ENCODE measurements around the gene TXNDC9.
"Not testable (repeated sequence)": the region's sequence is repeated elsewhere in the genome, so short reads cannot be mapped to it uniquely, and the experiment has no call there.

Gene TXNDC9

GRCh38 chr2:99354070-99354469 is 17.9 kb upstream of the TXNDC9 start:
- no peak for FAIRE-seq
- no peak for TF ChIP-seq POLR2A (IDR thresholded peaks at IDR 0.05; ENCODE audit: low read depth, low read length)
- no peak for TF ChIP-seq POLR2AphosphoS5 (IDR thresholded peaks at IDR 0.05; ENCODE audit: low read depth, low read length)
- TF ChIP-seq TAF1 (IDR thresholded peaks at IDR 0.05; ENCODE audit: borderline replicate concordance, low read depth, low read length): no peak
- no peak for DNase-seq (ENCODE audit: insufficient read length)

GRCh38 chr2:99350194-99350593 is 14.1 kb upstream of the TXNDC9 start:
- FAIRE-seq (no peak), DNase-seq (ENCODE audit: insufficient read length) (no peak)
- no peak for TF ChIP-seq TAF1 (IDR thresholded peaks at IDR 0.05; ENCODE audit: borderline replicate concordance, low read depth, low read length)
- TF ChIP-seq POLR2AphosphoS5 (IDR thresholded peaks at IDR 0.05; ENCODE audit: low read depth, low read length): no peak
- no peak for TF ChIP-seq POLR2A (IDR thresholded peaks at IDR 0.05; ENCODE audit: low read depth, low read length)

GRCh38 chr2:99348173-99348572 is 12.0 kb upstream of the TXNDC9 start:
- FAIRE-seq (no peak), DNase-seq (ENCODE audit: insufficient read length) (no peak)
- TF ChIP-seq TAF1 (IDR thresholded peaks at IDR 0.05; ENCODE audit: borderline replicate concordance, low read depth, low read length): no peak
- no peak for TF ChIP-seq POLR2A (IDR thresholded peaks at IDR 0.05; ENCODE audit: low read depth, low read length)
- no peak for TF ChIP-seq POLR2AphosphoS5 (IDR thresholded peaks at IDR 0.05; ENCODE audit: low read depth, low read length)

- FAIRE-seq (no peak), DNase-seq (ENCODE audit: insufficient read length) (no peak)
- TF ChIP-seq POLR2AphosphoS5 (IDR thresholded peaks at IDR 0.05; ENCODE audit: low read depth, low read length): no peak
- no peak for TF ChIP-seq POLR2A (IDR thresholded peaks at IDR 0.05; ENCODE audit: low read depth, low read length)
- no peak for TF ChIP-seq TAF1 (IDR thresholded peaks at IDR 0.05; ENCODE audit: borderline replicate concordance, low read depth, low read length)
These were observed 10.1 kb upstream of the TXNDC9 start for GRCh38 chr2:99346218-99346617.

GRCh38 chr2:99345446-99345845 is 9.3 kb upstream of the TXNDC9 start:
- FAIRE-seq; DNase-seq (ENCODE audit: insufficient read length): not testable (repeated sequence)

GRCh38 chr2:99342536-99342935 is 6.4 kb upstream of the TXNDC9 start:
- TF ChIP-seq TAF1 (IDR thresholded peaks at IDR 0.05; ENCODE audit: borderline replicate concordance, low read depth, low read length) (no peak), POLR2A (IDR thresholded peaks at IDR 0.05; ENCODE audit: low read depth, low read length) (no peak), POLR2AphosphoS5 (IDR thresholded peaks at IDR 0.05; ENCODE audit: low read depth, low read length) (no peak)
- FAIRE-seq: no peak
- no peak for DNase-seq (ENCODE audit: insufficient read length)

- no peak for TF ChIP-seq POLR2A (IDR thresholded peaks at IDR 0.05; ENCODE audit: low read depth, low read length)
- no peak for TF ChIP-seq POLR2AphosphoS5 (IDR thresholded peaks at IDR 0.05; ENCODE audit: low read depth, low read length)
- no peak for TF ChIP-seq TAF1 (IDR thresholded peaks at IDR 0.05; ENCODE audit: borderline replicate concordance, low read depth, low read length)
- FAIRE-seq: no peak
- DNase-seq (ENCODE audit: insufficient read length): no peak
These were observed 4.6 kb upstream of the TXNDC9 start for GRCh38 chr2:99340669-99341236.

- no peak for TF ChIP-seq POLR2A (IDR thresholded peaks at IDR 0.05; ENCODE audit: low read depth, low read length)
- TF ChIP-seq TAF1 (IDR thresholded peaks at IDR 0.05; ENCODE audit: borderline replicate concordance, low read depth, low read length): no peak
- TF ChIP-seq POLR2AphosphoS5 (IDR thresholded peaks at IDR 0.05; ENCODE audit: low read depth, low read length): no peak; the same call in 1 of the 2 replicates
- DNase-seq (ENCODE audit: insufficient read length): no peak
- FAIRE-seq: peak; percentile 50
These were observed 2.0 kb upstream of the TXNDC9 start for GRCh38 chr2:99338029-99338585.

GRCh38 chr2:99337113-99338028 is 1.2 kb upstream of the TXNDC9 start, which contains the start of gene EIF5B:
EIF5B (plus strand) TSS chr2:99337389; CDS start chr2:99337555, 166 bp downstream.
- TF ChIP-seq POLR2AphosphoS5 (IDR thresholded peaks at IDR 0.05; ENCODE audit: low read depth, low read length) (peak; percentile 94), POLR2A (IDR thresholded peaks at IDR 0.05; ENCODE audit: low read depth, low read length) (peak; percentile 90), TAF1 (IDR thresholded peaks at IDR 0.05; ENCODE audit: borderline replicate concordance, low read depth, low read length) (peak; percentile 75)
- peak; percentile 93 for FAIRE-seq
- DNase-seq (ENCODE audit: insufficient read length): peak; percentile 81

GRCh38 chr2:99336804-99337112 is 625 bp upstream of the TXNDC9 start:
- FAIRE-seq (no peak), DNase-seq (ENCODE audit: insufficient read length) (no peak)
- TF ChIP-seq POLR2A (IDR thresholded peaks at IDR 0.05; ENCODE audit: low read depth, low read length) (no peak), TAF1 (IDR thresholded peaks at IDR 0.05; ENCODE audit: borderline replicate concordance, low read depth, low read length) (no peak), POLR2AphosphoS5 (IDR thresholded peaks at IDR 0.05; ENCODE audit: low read depth, low read length) (no peak)

- TF ChIP-seq POLR2AphosphoS5 (IDR thresholded peaks at IDR 0.05; ENCODE audit: low read depth, low read length): no peak
- no peak for TF ChIP-seq POLR2A (IDR thresholded peaks at IDR 0.05; ENCODE audit: low read depth, low read length)
- DNase-seq (ENCODE audit: insufficient read length) (no peak), FAIRE-seq (no peak)
These were observed 10.7 kb downstream of the TXNDC9 start for GRCh38 chr2:99325384-99325783.

GRCh38 chr2:99317873-99318200 is 18.3 kb downstream of the TXNDC9 start:
- DNase-seq (ENCODE audit: insufficient read length); FAIRE-seq: not testable (repeated sequence)

Data from GM12892 (cell line).